Measurements from ENCODE around the gene SNX30.
"Not testable (repeated sequence)": the region's sequence is repeated elsewhere in the genome, so short reads cannot be mapped to it uniquely, and the experiment has no call there.

The SNX30 gene, protein sequence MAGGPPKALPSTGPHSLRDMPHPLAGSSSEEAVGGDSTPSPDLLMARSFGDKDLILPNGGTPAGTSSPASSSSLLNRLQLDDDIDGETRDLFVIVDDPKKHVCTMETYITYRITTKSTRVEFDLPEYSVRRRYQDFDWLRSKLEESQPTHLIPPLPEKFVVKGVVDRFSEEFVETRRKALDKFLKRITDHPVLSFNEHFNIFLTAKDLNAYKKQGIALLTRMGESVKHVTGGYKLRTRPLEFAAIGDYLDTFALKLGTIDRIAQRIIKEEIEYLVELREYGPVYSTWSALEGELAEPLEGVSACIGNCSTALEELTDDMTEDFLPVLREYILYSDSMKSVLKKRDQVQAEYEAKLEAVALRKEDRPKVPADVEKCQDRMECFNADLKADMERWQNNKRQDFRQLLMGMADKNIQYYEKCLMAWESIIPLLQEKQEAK

GRCh38 chr9:112750016-112750763 is at the start of gene SNX30:
TSS of gene SNX30 (plus strand) at chr9:112750760. CDS start at chr9:112751002, 242 bp downstream.
- DNase-seq = peak; percentile 61

DNA sequence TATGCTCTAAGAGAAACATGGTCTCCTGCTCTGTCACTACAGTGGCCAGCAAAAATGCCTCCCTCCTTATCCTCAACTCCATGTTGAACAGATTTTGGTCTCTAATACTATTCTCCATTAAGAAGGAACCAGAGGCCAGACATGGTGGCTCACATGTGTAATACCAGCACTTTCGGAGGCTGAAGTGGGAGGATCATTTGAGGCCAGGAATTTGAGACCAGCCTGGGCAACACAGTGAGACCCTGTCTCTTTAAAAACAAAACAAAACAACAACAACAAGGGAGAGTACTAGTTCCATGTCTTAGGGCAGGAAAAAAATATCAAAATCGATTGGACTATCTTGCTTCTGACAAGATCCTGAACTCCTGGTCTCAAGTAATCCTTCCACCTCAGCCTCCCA is 47.3 kb upstream of the SNX30 start:
- no peak for DNase-seq

GRCh38 chr9:112705768-112706427 is 44.7 kb upstream of the SNX30 start:
- peak; percentile 67 for DNase-seq

DNA sequence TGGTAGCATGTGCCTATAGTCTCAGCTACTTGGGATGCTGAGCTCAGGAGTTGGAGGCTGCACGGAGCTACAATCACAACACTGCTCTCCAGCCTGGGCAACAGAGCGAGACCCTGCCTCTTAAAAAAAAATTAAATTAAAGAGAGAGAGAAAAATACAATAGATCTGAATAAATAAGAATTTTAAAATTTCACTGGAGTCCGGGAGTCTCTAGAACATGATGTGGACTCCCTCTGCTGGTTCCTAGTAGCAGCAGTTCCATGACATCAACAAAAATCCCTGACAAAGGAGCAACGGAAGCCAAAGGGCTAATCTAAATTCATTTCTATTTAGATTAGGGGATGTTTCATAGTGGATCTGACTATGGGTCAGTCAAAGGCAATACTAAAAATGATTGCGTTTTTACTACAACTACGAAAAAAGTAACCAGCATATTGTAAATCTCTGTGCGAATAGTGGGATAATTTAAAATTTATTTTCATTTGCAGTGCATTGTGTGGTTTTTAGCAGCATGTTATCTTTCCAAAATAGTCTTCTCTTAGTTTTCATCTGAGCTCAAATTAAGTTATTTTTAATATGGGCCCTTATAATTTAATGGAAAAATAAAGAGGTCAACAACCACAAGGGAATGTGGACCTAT is 39.4 kb upstream of the SNX30 start:
- peak; percentile 1 for DNase-seq

- DNase-seq = no peak
Measured at GRCh38 chr9:112712678-112713077, 37.9 kb upstream of the SNX30 start.

DNA sequence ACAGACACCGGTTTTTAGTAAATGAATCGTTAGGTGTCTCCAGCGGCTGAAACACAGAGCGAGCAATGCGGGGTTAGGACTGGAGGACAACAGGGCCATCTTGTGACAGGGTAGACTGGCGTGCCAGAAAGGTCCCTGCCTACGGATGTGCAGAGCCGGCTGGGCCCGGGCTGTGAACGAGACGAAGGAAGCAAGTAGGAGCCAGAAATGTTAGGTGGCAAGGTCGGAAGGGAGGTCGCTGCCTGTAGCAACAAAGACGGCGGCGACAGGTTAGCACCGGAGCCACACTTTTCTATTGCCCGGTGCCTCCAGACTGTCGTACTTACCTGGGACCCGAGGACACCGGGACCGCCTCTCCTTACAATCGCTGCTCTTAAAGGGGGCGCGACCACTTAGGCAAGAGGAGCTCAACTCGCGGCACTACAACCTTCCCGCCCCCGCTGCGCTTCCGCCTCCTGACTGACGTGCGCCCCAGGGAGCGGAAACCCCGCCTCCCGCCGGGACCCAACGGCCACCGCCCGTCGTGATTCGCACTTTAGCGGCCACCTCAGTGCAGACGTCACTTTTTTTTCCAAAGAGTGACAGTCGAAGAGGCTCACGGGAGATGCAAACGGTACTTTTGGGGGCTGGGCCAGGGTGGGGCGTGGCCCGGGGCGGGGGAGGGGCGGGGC is 32.8 kb upstream of the SNX30 start, which contains the start of gene INIP:
TSS of gene INIP (minus strand) at position 457 of the 671 bp plus-strand sequence. CDS start 1,632 bp downstream, outside the sequence.
- peak; percentile 92 for DNase-seq

GRCh38 chr9:112719241-112719691 is 31.3 kb upstream of the SNX30 start:
- DNase-seq = no peak

DNA sequence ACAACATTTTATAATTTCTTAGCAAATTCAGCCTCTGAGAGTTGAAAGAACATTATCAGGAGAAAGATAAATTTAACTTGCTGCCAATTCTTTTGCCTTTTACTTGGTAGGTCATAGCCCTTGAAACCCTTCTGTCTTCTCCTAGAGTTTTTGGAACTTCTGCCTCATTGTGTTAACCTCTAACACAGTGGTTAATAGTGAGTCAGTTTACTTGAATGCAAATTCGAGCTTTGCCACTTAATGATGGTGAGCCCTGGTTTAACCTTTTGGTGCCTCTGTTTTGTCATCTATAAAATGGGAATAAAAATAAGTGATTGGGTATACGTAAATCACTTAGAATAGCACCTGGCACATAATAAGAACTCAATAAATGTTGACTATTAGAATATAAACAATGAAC is 30.9 kb upstream of the SNX30 start:
- DNase-seq = no peak

- DNase-seq = no peak
Measured at GRCh38 chr9:112720113-112720780, 30.3 kb upstream of the SNX30 start.

DNA sequence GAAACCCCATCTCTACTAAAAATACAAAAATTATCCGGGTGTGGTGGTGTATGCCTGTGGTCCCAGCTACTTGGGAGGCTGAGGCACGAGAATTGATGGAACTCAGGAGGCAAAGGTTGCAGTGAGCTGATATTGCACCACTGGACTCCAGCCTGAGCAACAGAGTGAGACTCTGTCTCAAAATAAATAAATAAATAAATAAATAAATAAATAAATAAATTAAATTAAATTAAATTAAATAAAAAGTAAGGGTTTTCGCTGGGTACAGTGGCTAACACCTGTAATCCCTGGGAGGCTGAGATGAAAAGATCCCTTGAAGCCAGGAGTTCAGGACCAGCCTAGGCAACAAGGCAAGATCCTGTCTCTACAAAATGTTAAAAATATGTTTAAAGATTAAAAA is 27.8 kb upstream of the SNX30 start:
- not testable (repeated sequence) for DNase-seq

GRCh38 chr9:112725961-112726360 is 24.6 kb upstream of the SNX30 start:
- no peak for DNase-seq

- no peak for DNase-seq
Measured at GRCh38 chr9:112726428-112726827, 24.1 kb upstream of the SNX30 start.

- DNase-seq = no peak
Measured at GRCh38 chr9:112728401-112728800, 22.2 kb upstream of the SNX30 start.

DNA sequence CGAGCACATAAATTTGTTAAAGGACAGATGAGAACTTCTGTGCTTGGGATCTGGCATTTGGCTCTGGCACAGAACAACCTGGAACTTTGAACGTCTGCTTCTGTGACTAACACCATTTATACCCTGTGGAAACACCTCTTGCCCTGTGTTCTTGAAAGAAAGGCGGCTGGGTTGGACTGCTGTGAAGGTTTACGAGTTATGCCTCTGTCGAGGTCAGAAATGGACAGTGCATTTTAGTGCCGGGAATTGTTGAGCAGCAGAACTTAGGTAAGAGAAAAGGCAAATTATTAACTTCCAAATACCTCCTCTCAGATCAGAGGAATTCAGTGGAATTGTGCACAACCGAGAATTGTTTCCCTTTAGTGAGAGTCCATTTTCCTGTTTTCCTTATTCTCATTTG is 18.6 kb upstream of the SNX30 start:
- no peak for DNase-seq

DNA sequence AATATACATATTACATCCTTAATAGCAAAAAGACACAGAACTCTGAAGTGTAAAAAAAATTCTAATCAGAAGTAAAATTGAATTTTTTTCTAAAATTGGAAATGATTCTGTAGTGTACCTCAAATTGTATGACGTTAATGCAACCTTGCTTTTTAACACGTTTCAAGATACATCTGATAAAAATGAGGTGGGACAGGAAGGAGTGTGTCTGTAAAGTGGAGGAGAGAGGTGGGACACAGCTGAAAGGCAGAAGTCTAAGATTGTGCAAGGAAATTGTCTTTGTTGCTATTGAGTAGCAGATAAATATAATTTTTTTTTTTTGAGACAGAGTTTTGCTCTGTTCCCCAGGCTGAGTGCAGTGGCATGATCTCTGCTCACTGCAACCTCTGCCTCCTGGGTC is 15.7 kb upstream of the SNX30 start:
- DNase-seq = no peak

GRCh38 chr9:112743216-112743836 is 7.2 kb upstream of the SNX30 start:
- no peak for DNase-seq

DNA sequence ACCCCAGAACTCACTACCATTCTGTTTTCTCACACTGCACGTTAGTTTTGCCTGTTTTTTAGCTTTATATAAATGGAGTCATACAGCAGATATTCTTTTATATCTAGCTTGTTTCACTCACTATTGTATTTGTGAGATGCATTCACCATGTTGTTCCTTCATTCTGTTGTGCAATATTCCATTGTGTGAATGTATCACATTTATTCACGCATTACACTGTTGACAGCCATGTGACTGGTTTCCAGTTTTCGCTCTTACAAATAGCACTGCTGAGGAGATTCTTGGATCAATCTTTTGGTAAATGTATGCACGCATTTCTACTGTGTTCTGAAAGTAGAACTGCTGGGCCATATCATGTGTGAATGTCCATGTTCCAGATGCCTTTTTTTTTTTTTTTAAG is 6.4 kb upstream of the SNX30 start:
- no peak for DNase-seq

- DNase-seq = no peak
Measured at GRCh38 chr9:112747094-112747493, 3.5 kb upstream of the SNX30 start.

DNA sequence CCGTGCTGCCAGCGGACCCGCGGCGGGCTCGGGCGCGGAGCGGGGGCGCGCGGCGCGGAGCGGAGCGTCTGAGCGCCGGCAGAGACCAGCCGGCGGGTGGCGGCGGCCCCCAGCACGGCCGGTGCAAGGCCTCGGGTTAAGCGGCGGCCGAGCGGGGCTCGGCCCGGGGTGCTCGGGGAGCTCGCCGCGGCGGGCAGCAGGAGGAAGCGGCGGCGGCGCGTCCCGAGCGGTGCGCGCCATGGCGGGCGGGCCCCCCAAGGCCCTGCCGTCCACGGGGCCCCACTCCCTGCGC is 150 bp downstream of the SNX30 start:
- no peak for DNase-seq

GRCh38 chr9:112751056-112751795 is 666 bp downstream of the SNX30 start:
- DNase-seq = peak; percentile 25
